ENCODE results near the gene SPON1.
"Not testable (repeated sequence)": the region's sequence is repeated elsewhere in the genome, so short reads cannot be mapped to it uniquely, and the experiment has no call there.

SPON1 gene

DNA sequence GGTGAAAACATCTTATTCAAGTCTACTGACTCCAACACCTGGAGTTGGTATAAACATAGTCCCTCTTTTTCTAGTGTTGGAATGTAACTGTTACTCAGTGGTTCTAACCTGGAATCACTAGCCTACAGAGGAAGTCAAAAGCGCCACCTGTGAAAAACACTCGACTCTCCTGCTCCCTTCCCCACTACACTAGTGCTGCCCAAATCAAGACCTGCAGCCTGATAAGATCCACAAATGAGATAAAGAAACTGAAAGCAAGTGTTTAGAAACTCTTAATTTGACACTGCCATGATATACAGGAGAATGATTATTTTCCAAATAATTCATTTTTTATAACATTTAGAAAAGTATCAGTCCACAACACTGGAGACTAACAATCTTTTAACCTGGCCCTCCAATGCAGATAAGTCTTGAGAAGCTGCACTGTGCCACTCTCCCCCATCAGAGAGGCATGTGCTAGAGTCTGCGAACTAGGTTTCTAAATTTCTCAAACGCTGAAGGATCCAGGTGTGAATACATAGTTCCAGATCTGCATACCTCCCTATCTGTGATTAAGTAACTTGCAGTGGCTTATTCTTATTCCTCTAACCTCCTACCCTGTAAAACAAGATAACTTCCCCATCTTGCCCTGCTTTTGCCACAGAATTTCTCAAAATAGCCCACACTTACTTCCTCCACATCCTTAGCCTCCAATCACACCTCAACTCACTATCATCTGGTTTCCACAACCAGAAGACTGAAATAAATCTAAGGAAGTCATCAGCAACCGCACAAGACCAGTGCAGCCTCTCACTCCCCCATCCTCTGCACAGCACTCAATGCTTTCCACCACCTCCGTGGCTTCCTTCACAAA is 308.4 kb downstream of the SPON1 start:
- no peak for DNase-seq (ENCODE audit: low read depth in 2 of 2)

DNA sequence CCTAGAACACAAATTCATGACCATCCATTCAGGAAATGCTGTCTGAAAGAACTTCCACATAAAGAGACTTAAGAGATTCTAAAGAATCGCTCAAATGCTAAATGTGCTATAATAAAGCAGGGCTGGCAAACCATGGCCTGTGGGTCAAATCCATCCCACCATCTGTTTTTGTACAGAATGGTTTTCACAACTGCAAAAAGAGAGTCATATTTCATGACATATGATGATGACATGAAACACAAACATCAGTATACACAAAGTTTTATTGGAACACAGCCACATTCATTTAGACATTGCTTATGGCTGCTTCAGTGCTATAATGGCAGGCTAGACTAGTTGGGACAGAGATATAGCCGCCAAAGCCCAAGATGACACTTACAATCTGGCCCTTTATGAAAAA is 311.4 kb downstream of the SPON1 start:
- no peak for DNase-seq (ENCODE audit: low read depth in 2 of 2)

DNA sequence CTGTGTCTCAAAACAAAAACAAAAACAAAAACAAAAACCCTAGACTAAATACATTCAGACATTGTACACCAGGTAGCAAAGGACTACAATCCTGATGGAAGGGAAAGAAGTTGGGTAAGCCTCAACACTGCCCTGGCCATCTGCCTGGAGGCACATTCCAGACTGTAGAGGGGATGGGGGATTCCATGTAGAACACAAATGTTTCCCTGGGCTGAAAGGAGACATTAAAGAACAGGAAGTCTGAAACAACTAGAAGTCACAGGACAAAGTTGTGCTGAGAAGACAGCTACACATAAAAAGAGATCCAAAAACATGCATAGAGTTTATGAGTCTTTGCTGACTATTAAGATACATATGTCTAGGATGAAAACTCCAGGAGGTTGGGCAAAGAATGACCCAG is 312.6 kb downstream of the SPON1 start:
- DNase-seq (ENCODE audit: low read depth in 2 of 2), result no peak

DNA sequence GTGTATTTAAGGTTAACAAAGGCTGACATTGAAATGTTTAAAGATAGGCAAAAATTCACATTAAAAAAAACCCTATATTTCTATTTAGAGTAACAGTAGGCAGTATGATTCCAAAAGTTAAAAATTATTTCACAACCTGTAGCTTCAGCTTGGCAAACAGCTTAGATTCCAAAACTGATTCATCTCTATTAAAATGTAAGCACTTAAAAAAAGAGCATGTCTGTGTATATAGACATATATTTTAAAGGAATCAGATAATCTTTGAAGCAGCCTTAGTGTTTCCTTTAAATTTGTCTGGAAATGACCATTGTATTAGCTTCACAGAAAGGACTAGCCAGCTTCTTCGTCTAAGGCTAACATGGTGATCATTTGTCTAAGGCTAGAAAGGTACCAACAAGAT is 316.3 kb downstream of the SPON1 start:
- not testable (repeated sequence) for DNase-seq (ENCODE audit: low read depth in 2 of 2)

DNA sequence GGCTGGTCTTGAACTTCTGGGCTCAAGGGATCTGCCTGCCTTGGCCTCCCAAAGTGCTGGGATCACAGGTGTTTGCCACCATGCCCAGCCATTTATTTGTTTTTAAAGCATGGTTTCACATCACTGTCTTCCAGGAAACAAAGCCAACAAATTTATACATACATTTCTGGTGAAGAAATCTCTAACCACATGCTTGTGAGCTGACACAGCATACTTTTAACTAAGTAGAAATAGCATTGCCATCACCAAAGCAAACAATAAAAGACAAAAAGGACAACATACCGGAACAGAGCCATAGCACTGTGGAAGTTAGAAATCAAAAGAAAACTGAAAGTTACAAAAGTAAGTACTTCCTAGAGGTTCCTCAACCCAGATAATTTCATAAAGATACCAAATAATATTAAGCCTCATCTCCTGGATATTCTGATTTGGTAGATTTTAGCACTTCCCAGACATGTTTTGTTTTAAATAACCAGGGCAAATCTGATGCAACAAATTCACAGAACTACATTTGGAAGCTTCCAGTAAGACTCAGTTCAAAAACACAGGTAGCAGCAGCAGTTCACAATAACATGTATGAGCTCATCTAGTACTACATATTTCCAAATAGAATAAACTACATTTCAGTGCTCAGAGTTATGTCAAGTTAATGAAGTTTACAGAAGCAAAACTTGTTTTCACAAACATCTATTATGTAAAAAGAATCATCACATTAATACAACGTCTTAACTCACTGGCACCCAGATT is 325.8 kb downstream of the SPON1 start:
- no peak for DNase-seq (ENCODE audit: low read depth in 2 of 2)

DNA sequence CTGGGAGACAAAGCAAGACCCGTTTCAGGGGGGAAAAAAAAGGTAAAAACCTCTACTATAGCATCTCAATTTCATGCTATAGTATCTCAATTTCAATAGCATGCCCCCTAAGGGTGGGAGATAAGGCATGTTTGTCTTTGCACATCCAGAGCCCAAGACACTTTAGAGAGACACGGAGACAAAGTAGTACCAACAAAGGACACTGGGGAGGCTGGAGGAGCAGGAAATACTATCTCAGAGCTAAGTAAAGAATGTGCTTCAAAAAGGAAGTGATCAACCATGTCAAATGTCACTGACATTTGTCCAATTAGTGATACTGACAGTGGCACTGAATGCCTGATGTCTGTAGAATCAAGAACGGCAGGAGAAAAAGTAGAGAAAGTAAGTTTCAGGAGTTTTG is 327.9 kb downstream of the SPON1 start:
- no peak for DNase-seq (ENCODE audit: low read depth in 2 of 2)

DNA sequence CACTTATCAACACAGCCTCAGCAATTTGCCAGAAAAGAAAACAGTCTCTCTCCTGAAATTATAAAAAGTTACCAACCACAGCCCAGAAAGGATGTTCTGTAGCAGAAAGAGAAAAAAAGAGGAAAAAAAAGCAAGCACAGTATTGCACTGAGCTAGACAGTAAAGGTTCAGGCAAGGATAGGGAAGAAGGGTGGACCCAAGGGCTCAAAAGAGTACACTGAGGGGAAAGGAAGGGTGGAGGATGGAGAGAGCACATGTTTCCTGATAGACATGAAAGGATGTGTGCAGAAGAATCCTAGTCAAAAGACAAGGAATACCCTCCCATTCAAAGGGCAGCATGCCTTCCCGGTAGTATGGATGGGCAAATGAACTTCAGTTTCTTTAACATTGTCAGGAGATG is 337.4 kb downstream of the SPON1 start:
- DNase-seq (ENCODE audit: low read depth in 2 of 2), result no peak

DNA sequence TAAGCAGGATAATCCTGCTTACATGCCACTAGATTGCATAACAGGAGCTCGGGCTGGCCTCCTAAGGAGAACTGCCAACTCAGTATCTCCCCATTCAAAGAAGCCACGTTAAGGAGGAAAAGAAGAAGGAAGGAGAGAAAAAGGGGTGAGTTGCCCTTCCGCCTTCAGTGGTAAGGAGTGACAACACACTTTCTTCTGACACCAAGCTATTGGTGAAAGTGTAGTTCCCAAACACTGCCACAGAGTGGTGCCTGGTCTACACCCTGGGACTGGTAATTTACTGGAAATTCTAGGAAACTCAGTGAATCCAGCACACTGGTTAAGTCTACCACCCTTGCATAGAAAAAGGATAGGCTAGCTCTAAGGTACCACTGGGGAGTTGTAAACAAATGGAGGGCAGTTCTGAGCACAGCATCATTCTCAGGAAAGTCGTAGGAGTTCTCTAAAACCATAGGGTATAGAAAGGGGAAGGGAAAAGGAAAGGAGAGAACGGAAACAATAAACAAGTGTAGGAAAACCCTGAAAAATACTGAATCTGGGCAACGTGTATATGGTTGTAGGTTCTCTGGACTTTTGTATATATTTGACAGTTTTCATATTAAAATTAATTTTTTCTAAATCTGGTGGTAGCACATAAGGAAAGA is 338.3 kb downstream of the SPON1 start:
- DNase-seq (ENCODE audit: low read depth in 2 of 2), result peak; percentile 4 to 17

DNA sequence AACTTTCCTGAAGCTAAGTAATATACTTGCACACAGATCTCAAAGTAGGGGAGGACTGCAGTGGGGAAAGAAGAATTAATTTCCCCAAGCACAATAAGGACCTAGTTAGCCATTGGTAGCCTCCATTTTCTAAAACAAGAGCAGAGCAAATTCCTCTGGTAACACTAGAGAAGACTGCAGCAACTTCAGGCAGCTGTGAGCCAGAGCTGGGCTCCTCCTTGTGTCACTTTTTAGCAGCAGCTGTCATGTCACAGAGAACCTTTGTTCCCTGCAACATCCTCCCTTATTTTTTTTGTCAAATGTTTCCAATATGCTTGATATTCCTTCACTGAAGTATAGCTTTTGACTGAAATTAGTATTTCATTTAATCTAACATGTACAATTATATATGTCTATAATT is 342.1 kb downstream of the SPON1 start:
- DNase-seq (ENCODE audit: low read depth in 2 of 2), result no peak

DNA sequence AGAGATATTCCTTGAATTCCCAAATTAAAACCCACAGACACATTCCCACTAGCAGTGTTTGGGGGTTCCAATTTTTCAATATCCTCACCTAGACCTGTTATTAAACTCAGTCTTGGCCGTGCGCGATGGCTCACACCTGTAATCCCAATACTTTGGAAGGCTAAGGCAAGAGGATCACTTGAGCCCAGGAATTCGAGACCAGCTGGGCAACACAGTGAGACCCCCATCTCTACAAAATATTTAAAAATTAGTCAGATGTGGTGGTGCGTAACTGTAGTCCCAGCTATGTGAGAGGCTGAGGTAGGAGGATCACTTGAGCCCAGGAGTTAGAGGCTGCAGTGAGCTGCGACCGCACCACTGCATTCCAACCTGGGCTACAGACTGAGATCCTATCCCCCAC is 343.1 kb downstream of the SPON1 start:
- no peak for DNase-seq (ENCODE audit: low read depth in 2 of 2)

DNA sequence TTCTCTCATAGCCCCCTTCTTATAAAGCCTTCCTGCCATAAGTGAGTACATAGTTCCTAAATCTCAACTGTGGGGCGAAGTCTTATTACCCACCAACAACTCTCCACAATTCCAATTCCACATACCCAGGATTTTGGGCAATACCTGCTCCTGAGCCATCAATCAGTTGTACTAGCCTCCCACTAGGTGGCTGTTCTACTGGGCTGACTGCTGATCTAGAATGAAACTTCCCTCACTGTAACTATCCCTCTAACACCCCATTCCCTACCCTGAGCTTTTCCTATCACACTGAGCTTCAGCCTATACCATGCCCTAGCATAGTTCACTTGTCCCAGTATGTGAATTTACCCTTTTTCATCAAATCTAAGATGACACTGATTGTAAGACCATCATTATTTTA is 344.0 kb downstream of the SPON1 start:
- DNase-seq (ENCODE audit: low read depth in 2 of 2), result no peak

DNA sequence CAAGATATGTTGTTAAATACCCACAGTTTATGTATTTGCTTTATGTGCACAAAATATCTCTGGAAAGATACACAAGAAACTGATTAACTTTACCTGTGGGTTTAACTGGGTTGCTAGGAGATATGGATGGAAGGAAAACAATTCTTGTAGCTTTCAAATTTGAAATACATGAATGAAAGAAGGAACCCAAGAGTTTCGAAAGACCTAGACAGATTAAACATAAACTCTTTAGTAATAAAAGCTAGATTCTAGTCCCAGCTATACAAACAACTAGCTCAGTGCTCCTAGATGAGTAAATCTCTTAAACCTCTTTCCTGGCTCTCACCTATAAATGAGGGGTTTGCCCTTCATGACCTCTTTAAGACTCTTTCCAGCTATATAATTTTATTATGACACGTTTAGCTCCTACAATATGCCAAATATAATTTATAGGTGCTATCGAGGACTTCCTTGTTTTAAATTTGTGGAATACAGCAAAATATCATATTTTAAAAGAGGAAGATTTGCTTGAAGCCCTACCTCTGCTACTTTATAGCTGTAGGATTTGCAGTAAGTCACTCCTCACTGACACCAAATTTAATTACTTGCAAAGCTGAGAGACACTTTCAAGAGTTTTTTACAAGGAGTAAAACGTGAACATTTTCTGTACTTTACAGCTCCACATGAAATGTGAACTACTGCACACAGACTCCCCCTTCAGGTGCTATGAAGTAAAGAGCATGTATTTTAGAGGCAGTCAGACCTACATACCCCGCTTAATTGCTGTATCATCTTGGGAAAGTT is 345.8 kb downstream of the SPON1 start:
- DNase-seq (ENCODE audit: low read depth in 2 of 2), result no peak

DNA sequence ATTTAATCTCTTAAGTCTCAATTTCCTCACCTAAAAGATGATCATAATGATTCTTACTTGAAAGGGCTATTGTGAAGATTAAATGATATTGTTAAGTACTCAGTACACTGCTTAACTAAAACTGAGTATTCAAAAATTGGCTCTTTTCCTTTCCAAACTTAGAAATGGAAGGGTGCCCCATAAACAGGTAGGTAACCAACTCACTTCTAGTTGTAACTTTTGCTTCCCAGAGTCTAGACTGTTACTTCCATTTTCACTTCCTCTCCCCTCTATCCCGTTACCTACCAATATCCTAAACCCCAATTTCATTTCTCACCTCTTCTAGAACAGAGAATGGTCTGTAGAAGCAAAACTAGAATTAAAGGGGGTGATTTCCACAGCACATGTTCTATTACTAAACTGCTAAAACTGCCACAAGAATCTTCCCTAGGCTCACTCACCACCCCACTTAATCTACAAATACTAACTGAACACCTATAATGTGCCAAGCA is 346.4 kb downstream of the SPON1 start:
- DNase-seq (ENCODE audit: low read depth in 2 of 2), result no peak

DNA sequence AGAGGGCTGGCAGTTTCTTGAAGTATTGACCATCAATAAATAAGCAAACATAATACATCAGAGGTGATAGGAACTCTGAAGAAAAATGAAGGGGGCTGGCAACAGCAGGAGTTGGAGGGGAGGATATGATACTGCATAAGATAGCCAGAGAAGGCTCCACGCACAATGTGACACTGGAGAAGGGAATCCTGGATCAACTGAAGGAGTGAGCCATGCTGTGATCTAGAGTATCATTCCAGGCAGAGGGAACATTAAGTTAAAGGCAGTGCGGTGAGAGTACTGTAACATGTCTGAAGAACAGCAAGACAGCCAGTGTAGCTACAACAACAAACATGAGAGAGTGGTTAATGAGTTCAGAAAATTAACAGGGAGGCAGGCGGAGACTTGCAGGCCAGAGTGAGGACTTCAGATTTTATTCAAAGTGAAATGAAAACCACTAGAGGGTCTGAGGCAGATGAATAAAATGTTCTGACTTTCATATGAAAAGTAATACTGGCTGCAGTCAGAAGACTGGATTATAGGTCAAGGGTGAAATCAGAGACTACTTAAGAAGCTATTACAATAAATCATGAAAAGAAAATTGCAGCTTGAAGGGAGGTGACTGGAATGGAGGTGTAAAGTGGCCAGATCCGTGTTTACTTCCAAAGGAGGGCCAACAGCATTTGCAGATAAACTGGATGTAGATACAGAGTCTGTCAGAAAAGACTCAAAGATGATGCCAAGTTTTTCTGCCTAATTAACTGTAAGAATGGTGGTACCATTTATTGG is 347.1 kb downstream of the SPON1 start:
- no peak for DNase-seq (ENCODE audit: low read depth in 2 of 2)

DNA sequence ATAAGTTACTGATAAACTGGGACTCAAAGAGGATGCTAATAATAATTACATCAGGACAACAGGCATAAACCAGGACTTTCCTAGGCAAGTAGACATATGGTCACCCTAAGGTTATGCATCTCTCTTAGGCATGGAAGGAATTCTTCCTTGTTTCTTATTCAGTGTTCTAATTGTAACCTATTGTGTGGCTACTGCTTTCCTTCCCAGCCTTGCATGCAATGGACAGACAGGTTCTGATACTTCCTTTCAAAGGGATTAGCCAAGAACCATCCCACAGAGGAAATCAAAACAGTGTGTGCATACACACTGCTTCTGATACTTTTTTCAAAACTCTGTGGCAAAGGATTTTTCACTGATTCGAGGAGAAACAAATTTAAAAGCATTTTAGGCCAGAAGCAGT is 348.2 kb downstream of the SPON1 start:
- no peak for DNase-seq (ENCODE audit: low read depth in 2 of 2)

DNA sequence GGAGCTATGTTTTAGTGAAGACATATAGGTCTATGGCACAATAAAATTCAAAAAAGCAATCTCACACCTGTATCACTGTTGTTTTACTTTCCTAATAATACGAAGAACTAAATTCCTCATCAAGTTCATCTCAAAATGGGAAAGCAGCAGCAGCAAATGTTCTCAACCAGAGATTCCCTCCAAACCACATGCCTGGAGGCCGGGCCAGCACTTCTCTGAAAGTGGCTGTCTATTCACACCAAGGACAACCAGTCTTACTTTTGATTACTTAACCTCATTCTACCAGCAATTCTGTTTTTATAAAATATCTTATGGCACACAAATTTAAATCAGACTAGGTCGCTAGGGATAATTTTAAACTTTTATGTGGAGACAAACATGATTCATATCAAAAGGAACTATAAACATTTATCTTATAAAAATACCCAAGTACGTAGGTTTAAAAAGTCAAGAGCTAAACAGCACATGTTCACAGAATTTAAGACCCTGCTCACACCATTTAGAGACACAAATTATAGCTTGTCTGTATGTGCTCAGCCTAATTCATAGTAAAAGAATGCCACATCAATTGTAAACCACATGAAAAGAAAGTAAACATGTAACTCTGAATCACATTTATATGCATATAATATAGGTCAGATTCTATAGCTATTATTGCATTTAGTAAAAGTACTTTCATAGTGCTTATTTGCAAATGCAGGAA is 350.4 kb downstream of the SPON1 start:
- DNase-seq (ENCODE audit: low read depth in 2 of 2), result no peak

DNA sequence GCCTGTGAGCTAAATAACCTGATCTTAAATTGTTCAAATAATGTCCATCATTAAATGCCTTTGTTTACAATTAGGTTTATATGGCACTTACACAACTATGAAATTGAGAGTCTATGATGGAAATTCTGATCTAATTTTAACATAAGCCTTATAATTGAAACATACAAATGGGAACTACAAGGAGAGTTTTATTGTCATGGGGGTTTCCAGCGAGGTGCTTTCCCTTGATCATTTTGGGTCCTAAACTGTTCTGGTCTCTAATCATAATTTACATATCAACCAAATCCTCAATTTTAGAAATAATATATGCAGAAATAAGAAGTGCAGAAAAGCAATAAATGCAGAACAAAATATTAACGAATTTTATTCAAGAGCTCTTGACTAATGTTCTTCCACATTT is 351.6 kb downstream of the SPON1 start:
- no peak for DNase-seq (ENCODE audit: low read depth in 2 of 2)

DNA sequence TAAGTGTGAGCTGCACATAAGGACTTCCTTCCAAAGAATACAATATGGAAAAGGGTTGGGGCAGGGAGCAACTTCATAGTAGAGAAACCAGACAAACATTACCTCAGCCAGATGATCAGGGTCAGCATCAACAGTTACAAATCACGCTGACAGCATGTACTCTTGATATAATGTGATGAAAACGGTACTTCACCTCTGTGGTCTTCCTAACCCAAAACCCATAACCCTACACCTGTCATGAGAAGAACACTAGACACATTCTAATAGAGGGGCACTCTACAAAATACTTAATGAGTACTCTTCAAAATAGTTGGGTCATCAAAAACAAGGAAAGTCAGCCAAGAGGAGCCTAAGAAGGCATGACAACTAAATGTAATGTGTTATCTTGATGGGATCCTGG is 352.6 kb downstream of the SPON1 start:
- DNase-seq (ENCODE audit: low read depth in 2 of 2), result no peak
